ENCODE measurements around the gene SLC2A8.

Gene SLC2A8

GRCh38 chr9:127396808-127397645, at the start of gene SLC2A8:
TSS of gene SLC2A8 (plus strand) at chr9:127397169. CDS start at chr9:127397231, 62 bp downstream.
- DNase-seq (ENCODE audit: low read depth in 2 of 2) = peak; percentile 62 to 65

- no peak for DNase-seq (ENCODE audit: low read depth in 2 of 2)
Observed at GRCh38 chr9:127347831-127348776, 48.9 kb upstream of the SLC2A8 start.

- DNase-seq (ENCODE audit: low read depth in 2 of 2) = no peak
Observed at GRCh38 chr9:127349483-127350113, 47.4 kb upstream of the SLC2A8 start.

GRCh38 chr9:127351182-127352166, 45.5 kb upstream of the SLC2A8 start:
- no peak for DNase-seq (ENCODE audit: low read depth in 2 of 2)

- DNase-seq (ENCODE audit: low read depth in 2 of 2) = no peak
Observed at GRCh38 chr9:127353882-127354281, 43.1 kb upstream of the SLC2A8 start.

GRCh38 chr9:127356906-127357305, 40.1 kb upstream of the SLC2A8 start:
- DNase-seq (ENCODE audit: low read depth in 2 of 2) = no peak

GRCh38 chr9:127358023-127358535, 38.9 kb upstream of the SLC2A8 start:
- DNase-seq (ENCODE audit: low read depth in 2 of 2) = no peak

GRCh38 chr9:127358770-127359169, 38.2 kb upstream of the SLC2A8 start:
- DNase-seq (ENCODE audit: low read depth in 2 of 2) = no peak

- DNase-seq (ENCODE audit: low read depth in 2 of 2) = no peak
Observed at GRCh38 chr9:127360250-127360649, 36.7 kb upstream of the SLC2A8 start.

- no peak for DNase-seq (ENCODE audit: low read depth in 2 of 2)
Observed at GRCh38 chr9:127360829-127361228, 36.1 kb upstream of the SLC2A8 start.

- no peak for DNase-seq (ENCODE audit: low read depth in 2 of 2)
Observed at GRCh38 chr9:127361561-127361960, 35.4 kb upstream of the SLC2A8 start.

- DNase-seq (ENCODE audit: low read depth in 2 of 2) = no peak
Observed at GRCh38 chr9:127362829-127363228, 34.1 kb upstream of the SLC2A8 start.

GRCh38 chr9:127365461-127365860, 31.5 kb upstream of the SLC2A8 start:
- DNase-seq (ENCODE audit: low read depth in 2 of 2) = no peak

GRCh38 chr9:127366594-127366993, 30.4 kb upstream of the SLC2A8 start:
- DNase-seq (ENCODE audit: low read depth in 2 of 2) = no peak

GRCh38 chr9:127368852-127369402, 28.0 kb upstream of the SLC2A8 start:
- no peak for DNase-seq (ENCODE audit: low read depth in 2 of 2)

- DNase-seq (ENCODE audit: low read depth in 2 of 2) = no peak
Observed at GRCh38 chr9:127369428-127369827, 27.5 kb upstream of the SLC2A8 start.

GRCh38 chr9:127370147-127370579, 26.8 kb upstream of the SLC2A8 start:
- no peak for DNase-seq (ENCODE audit: low read depth in 2 of 2)

GRCh38 chr9:127370672-127371648, 26.0 kb upstream of the SLC2A8 start:
- no peak for DNase-seq (ENCODE audit: low read depth in 2 of 2)

- DNase-seq (ENCODE audit: low read depth in 2 of 2) = no peak
Observed at GRCh38 chr9:127380479-127380878, 16.5 kb upstream of the SLC2A8 start.
